Loucy (cell line): Measurements from ENCODE around the gene CGA.

Experiments used
- H2AFZ ChIP-seq: fragments of 200-600 bp; sonication (generic); 2 replicates; pipeline ENCODE4 v1.6.0; 2016; ENCODE audit warnings: antibody characterized with exemption, mild to moderate bottlenecking, low read length, moderate library complexity
- H3F3A ChIP-seq: fragments of 200-600 bp; 2 replicates; pipeline ENCODE4 v1.6.0; 2016; ENCODE audit warnings: antibody characterized with exemption, low read depth, mild to moderate bottlenecking
- H3K27me3 ChIP-seq: fragments of 200-600 bp; sonication (generic); 2 replicates; pipeline ENCODE4 v1.6.1; 2014; ENCODE audit warnings: low read length, mild to moderate bottlenecking; ENCODE audit not compliant: insufficient read depth, poor library complexity, severe bottlenecking
- H3K36me3 ChIP-seq: fragments of 200-600 bp; sonication (generic); 2 replicates; pipeline ENCODE4 v1.6.1; 2016; ENCODE audit warnings: low read length; ENCODE audit not compliant: insufficient read depth
- H3K4me1 ChIP-seq: fragments of 200-600 bp; sonication (generic); 2 replicates; pipeline ENCODE4 v1.5.1; 2014; ENCODE audit warnings: low read length, mild to moderate bottlenecking; ENCODE audit not compliant: insufficient read depth, poor library complexity, severe bottlenecking
- H3K4me2 ChIP-seq: fragments of 200-600 bp; sonication (generic); 2 replicates; pipeline ENCODE4 v1.6.0; 2014; ENCODE audit warnings: antibody characterized with exemption, low read length, low read depth, mild to moderate bottlenecking; ENCODE audit not compliant: poor library complexity, severe bottlenecking
- H3K4me3 ChIP-seq: fragments of 200-600 bp; sonication (generic); 2 replicates; pipeline ENCODE4 v1.5.1; 2014; ENCODE audit warnings: low read length, mild to moderate bottlenecking, mixed read lengths; ENCODE audit not compliant: poor library complexity, severe bottlenecking
- H3K79me2 ChIP-seq: fragments of 200-600 bp; sonication (generic); 2 replicates; pipeline ENCODE4 v1.6.1; 2014; ENCODE audit warnings: low read length; ENCODE audit not compliant: insufficient read depth
- H3K9ac ChIP-seq: fragments of 200-600 bp; sonication (generic); 2 replicates; pipeline ENCODE4 v1.6.0; 2014; ENCODE audit warnings: mild to moderate bottlenecking, low read depth, low read length, moderate library complexity; ENCODE audit not compliant: poor library complexity, severe bottlenecking
- H3K9me2 ChIP-seq: fragments of 200-600 bp; sonication (generic); replicated peaks from 2 replicates; pipeline ENCODE4 v1.6.1; 2016; ENCODE audit warnings: low read depth, low read length, mixed read lengths
- H3K9me3 ChIP-seq: fragments of 200-600 bp; sonication (generic); 2 replicates; pipeline ENCODE4 v1.6.1; 2014; ENCODE audit warnings: mild to moderate bottlenecking, antibody characterized with exemption, low read length, low read depth; ENCODE audit not compliant: insufficient read depth
- H4K20me1 ChIP-seq: fragments of 200-600 bp; sonication (generic); 2 replicates; pipeline ENCODE4 v1.6.0; 2014; ENCODE audit warnings: antibody characterized with exemption, low read length, mild to moderate bottlenecking; ENCODE audit not compliant: insufficient read depth, poor library complexity, severe bottlenecking
- EZH2phosphoT487 ChIP-seq: fragments of 200-600 bp; IDR thresholded peaks from 2 replicates; pipeline ENCODE4 v1.6.1; 2018; ENCODE audit warnings: antibody characterized with exemption, mild to moderate bottlenecking, moderate library complexity, borderline replicate concordance
- TF ChIP-seq, protein P1 (sequence below): fragments of 200-600 bp; sonication (generic); conservative IDR thresholded peaks from 2 replicates; pipeline ENCODE4 v1.5.1; 2014; ENCODE audit warnings: mild to moderate bottlenecking, antibody characterized with exemption, low read length

The CGA gene

DNA sequence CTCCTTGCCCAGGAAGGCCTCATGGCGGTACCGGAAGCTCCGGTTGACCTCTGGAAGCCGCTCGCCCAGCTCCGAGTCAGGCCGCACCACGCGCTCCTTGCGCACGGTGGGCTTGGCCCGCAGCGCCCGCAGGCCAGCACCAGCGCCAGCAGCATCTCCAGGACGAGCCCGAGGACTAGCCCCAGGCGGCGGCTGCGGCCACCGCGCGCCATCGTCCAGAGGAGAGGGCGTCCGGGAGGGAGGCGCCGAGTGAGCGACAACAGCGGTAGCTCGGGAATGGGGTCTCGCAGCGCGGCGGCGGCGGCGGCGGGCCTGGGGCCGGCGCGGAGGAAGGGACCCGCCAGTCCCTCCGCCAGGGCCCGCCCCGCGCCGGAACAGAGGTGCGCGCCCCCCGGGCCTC, 27.6 kb upstream of the CGA start:
- no peaks in the 10 kb centered on the region for H3K79me2 ChIP-seq
- no peaks in the 10 kb centered on the region for H3K9me3 ChIP-seq
- H2AFZ ChIP-seq = no peak overlapping the region
- H3K4me3 ChIP-seq = no peak overlapping the region
- no peaks in the 10 kb centered on the region for H3F3A ChIP-seq
- no peaks in the 10 kb centered on the region for H3K27me3 ChIP-seq
- no peaks in the 10 kb centered on the region for H3K36me3 ChIP-seq
- H3K4me1 ChIP-seq = no peaks in the 10 kb centered on the region
- H3K9me2 ChIP-seq = no peaks in the 10 kb centered on the region
- TF ChIP-seq, protein P1, sequence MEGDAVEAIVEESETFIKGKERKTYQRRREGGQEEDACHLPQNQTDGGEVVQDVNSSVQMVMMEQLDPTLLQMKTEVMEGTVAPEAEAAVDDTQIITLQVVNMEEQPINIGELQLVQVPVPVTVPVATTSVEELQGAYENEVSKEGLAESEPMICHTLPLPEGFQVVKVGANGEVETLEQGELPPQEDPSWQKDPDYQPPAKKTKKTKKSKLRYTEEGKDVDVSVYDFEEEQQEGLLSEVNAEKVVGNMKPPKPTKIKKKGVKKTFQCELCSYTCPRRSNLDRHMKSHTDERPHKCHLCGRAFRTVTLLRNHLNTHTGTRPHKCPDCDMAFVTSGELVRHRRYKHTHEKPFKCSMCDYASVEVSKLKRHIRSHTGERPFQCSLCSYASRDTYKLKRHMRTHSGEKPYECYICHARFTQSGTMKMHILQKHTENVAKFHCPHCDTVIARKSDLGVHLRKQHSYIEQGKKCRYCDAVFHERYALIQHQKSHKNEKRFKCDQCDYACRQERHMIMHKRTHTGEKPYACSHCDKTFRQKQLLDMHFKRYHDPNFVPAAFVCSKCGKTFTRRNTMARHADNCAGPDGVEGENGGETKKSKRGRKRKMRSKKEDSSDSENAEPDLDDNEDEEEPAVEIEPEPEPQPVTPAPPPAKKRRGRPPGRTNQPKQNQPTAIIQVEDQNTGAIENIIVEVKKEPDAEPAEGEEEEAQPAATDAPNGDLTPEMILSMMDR = no peak
- TF ChIP-seq EZH2phosphoT487 = no peak
- no peaks in the 10 kb centered on the region for H4K20me1 ChIP-seq
- no peak overlapping the region for H3K9ac ChIP-seq
- no peak overlapping the region for H3K4me2 ChIP-seq

DNA sequence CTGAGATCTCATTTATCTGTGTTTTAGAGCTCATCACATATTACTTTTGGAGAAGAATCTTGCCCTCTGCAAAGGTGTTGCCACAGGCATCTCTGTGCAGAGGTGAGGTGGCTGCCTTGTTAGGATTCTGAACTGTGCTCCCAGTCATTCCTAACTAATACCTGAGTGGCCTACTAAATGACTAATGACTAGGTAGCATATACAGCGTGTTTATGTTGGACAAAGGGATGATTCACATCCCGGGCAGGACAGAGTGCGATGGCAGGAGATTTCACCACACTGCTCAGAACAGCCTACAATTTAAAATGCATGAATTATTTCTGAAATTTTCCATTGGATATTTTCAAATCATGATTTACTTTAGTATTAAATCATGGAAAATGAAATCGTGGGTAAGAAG, 23.1 kb upstream of the CGA start:
- H3K4me2 ChIP-seq = no peak overlapping the region
- H3K9me2 ChIP-seq = no peaks in the 10 kb centered on the region
- no peaks in the 10 kb centered on the region for H3K4me1 ChIP-seq
- no peak for TF ChIP-seq EZH2phosphoT487
- TF ChIP-seq, protein P1 = no peak
- H3K9me3 ChIP-seq = no peaks in the 10 kb centered on the region
- H2AFZ ChIP-seq = no peak overlapping the region
- H3K27me3 ChIP-seq = no peaks in the 10 kb centered on the region
- no peaks in the 10 kb centered on the region for H4K20me1 ChIP-seq
- no peaks in the 10 kb centered on the region for H3K36me3 ChIP-seq
- H3K4me3 ChIP-seq = no peak overlapping the region
- H3F3A ChIP-seq = no peaks in the 10 kb centered on the region
- no peak overlapping the region for H3K9ac ChIP-seq
- H3K79me2 ChIP-seq = no peaks in the 10 kb centered on the region

DNA sequence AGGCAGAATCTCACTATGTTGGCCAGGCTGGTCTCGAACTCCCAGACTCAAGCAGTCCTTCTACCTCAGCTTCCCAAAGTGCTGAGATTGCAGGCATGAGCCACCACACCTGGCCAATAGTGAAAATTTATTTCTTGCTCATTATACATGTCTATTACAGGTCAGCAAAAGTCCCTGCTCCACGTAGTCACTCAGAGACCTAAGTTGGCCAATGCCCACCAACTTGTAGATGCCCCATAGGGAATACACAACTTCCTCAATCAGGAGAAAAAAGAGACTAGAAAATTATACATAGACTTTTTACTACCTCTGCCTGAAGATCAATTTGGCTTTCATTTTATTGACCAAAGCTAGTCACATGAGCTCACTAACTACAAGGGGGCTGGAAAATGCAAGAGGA, 22.0 kb upstream of the CGA start:
- no peaks in the 10 kb centered on the region for H3K79me2 ChIP-seq
- no peak overlapping the region for H3K9ac ChIP-seq
- H3K27me3 ChIP-seq = no peaks in the 10 kb centered on the region
- no peak overlapping the region for H3K4me3 ChIP-seq
- no peak for TF ChIP-seq EZH2phosphoT487
- TF ChIP-seq, protein P1 = no peak
- no peaks in the 10 kb centered on the region for H3K9me2 ChIP-seq
- no peaks in the 10 kb centered on the region for H4K20me1 ChIP-seq
- H2AFZ ChIP-seq = no peak overlapping the region
- H3F3A ChIP-seq = no peaks in the 10 kb centered on the region
- no peaks in the 10 kb centered on the region for H3K4me1 ChIP-seq
- no peaks in the 10 kb centered on the region for H3K36me3 ChIP-seq
- no peak overlapping the region for H3K4me2 ChIP-seq
- H3K9me3 ChIP-seq = no peaks in the 10 kb centered on the region
